H7 (cell line): Measurements from ENCODE around the gene SNRNP27. TPM values are rescaled to one million over a fixed set of nuclear protein-coding genes. Genes with fewer than 3 reads are reported as not detected.
"Not testable (repeated sequence)": the region's sequence is repeated elsewhere in the genome, so short reads cannot be mapped to it uniquely, and the experiment has no call there.

Experiments used
- DNase-seq: peaks from one replicate; pipeline ENCODE4 v3.0.0; 2012
- H3K27me3 ChIP-seq: 2 replicates; pipeline ENCODE4 v1.6.0; 2011; ENCODE audit warnings: mild to moderate bottlenecking, low read length; ENCODE audit not compliant: control insufficient read depth, insufficient read depth
- H3K36me3 ChIP-seq: replicated peaks from 2 replicates; pipeline ENCODE4 v1.5.1; 2011; ENCODE audit warnings: low read length; ENCODE audit not compliant: control insufficient read depth, insufficient read depth
- H3K4me3 ChIP-seq: 2 replicates; pipeline ENCODE4 v1.5.1; 2011; ENCODE audit warnings: low read depth, mild to moderate bottlenecking, control low read depth, low read length, moderate library complexity; ENCODE audit not compliant: insufficient read depth
- total RNA-seq: library from RNA; depleted of rRNA; stranded (reverse); fragments of >200 nt; shearing (Covaris generic); gene quantifications from 2 replicates; pipeline ENCODE4 v1.2.3, GENCODE V29; 2014; rRNA removed

SNRNP27 gene
- 41.9 and 50.4 TPM in 2 replicates for total RNA-seq

GRCh38 chr2:69893684-69894551 lies at the start of gene SNRNP27:
SNRNP27 (plus strand) TSS chr2:69893956; CDS start chr2:69893985, 29 bp downstream.
- peak within 1 kb of the TSS; percentile 59 for H3K4me3 ChIP-seq
- H3K27me3 ChIP-seq = no peaks in the 10 kb centered on the region
- DNase-seq = peak; percentile 76
- H3K36me3 ChIP-seq = peaks cover 4% of the 10 kb centered on the region

- DNase-seq = no peak
- Histone ChIP-seq H3K36me3 (peaks cover 6% of the 10 kb centered on the region), H3K27me3 (no peaks in the 10 kb centered on the region), H3K4me3 (no peak overlapping the region)
Measured at GRCh38 chr2:69843993-69844392, 49.8 kb upstream of the SNRNP27 start.

GRCh38 chr2:69844560-69844959 lies 49.2 kb upstream of the SNRNP27 start:
- no peak for DNase-seq
- H3K4me3 ChIP-seq = no peak overlapping the region
- no peaks in the 10 kb centered on the region for H3K27me3 ChIP-seq
- H3K36me3 ChIP-seq = peaks cover 8% of the 10 kb centered on the region

- Histone ChIP-seq H3K4me3 (no peak overlapping the region), H3K27me3 (no peaks in the 10 kb centered on the region), H3K36me3 (peaks cover 8% of the 10 kb centered on the region)
- DNase-seq = no peak
Measured at GRCh38 chr2:69846182-69847067, 47.3 kb upstream of the SNRNP27 start.

- Histone ChIP-seq H3K36me3 (peaks cover 11% of the 10 kb centered on the region), H3K4me3 (no peak overlapping the region), H3K27me3 (no peaks in the 10 kb centered on the region)
- DNase-seq = no peak
Measured at GRCh38 chr2:69847068-69847828, 46.5 kb upstream of the SNRNP27 start.

- DNase-seq = no peak
- peaks cover 11% of the 10 kb centered on the region for H3K36me3 ChIP-seq
- H3K27me3 ChIP-seq = no peaks in the 10 kb centered on the region
- no peak overlapping the region for H3K4me3 ChIP-seq
Measured at GRCh38 chr2:69848186-69848790, 45.5 kb upstream of the SNRNP27 start.

DNA sequence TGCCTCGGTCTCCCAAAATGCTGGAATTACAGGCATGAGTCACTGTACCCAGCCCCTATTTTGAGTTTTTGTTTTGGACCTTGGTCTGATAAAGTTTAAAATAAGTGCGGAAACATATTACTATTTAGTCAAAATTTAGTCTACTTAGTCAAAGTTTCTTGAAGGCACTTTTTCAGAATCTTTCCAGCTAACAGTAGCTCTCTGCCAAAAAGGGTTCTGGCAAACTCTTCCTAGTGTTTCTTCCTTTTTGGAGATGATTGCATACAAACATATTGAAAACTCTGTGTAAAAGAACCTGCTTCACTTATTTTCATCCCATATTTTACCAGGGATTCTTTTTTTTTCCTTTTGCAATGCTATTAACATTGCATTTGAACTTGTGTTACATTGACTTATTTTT lies 35.5 kb upstream of the SNRNP27 start:
- Histone ChIP-seq H3K4me3 (no peak overlapping the region), H3K27me3 (no peaks in the 10 kb centered on the region), H3K36me3 (peaks cover 2% of the 10 kb centered on the region)
- DNase-seq = no peak

DNA sequence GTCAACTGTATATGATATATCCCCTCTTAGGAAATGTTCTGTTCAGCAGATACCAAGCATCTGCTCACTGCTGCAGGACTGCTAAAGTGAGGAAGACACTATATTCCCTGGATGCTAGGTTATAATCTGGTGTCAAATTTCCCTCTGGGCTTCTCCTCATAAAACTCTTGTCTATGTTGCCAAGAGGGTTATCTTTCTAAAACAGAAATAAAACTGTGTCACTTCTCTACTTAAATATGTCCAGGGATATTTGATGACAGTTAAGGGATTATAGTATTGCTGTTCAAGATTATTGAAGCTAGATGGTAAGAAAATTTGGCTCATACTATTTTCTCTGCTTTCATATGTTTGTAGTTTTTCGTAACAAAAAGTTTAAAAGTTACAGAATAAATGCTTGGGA lies 30.5 kb upstream of the SNRNP27 start:
- Histone ChIP-seq H3K36me3 (peaks cover 7% of the 10 kb centered on the region), H3K27me3 (no peaks in the 10 kb centered on the region), H3K4me3 (no peak overlapping the region)
- no peak for DNase-seq

GRCh38 chr2:69888451-69888850 lies 5.3 kb upstream of the SNRNP27 start:
- no peaks in the 10 kb centered on the region for H3K27me3 ChIP-seq
- H3K36me3 ChIP-seq = no peaks in the 10 kb centered on the region
- no peak overlapping the region for H3K4me3 ChIP-seq
- no peak for DNase-seq

- no peak for DNase-seq
- H3K36me3 ChIP-seq = no peaks in the 10 kb centered on the region
- H3K4me3 ChIP-seq = no peak overlapping the region
- H3K27me3 ChIP-seq = no peaks in the 10 kb centered on the region
Measured at GRCh38 chr2:69889302-69889701, 4.5 kb upstream of the SNRNP27 start.

GRCh38 chr2:69890881-69891280 lies 2.9 kb upstream of the SNRNP27 start:
- Histone ChIP-seq H3K36me3 (no peaks in the 10 kb centered on the region; the same call in 1 of the 2 replicates), H3K27me3 (no peaks in the 10 kb centered on the region), H3K4me3 (no peak overlapping the region)
- DNase-seq = no peak

- H3K36me3 ChIP-seq, H3K27me3 ChIP-seq, H3K4me3 ChIP-seq, DNase-seq: not testable (repeated sequence)
Measured at GRCh38 chr2:69892838-69893424, 825 bp upstream of the SNRNP27 start.

GRCh38 chr2:69894737-69895136 lies 981 bp downstream of the SNRNP27 start:
- H3K36me3 ChIP-seq, DNase-seq: not testable (repeated sequence)
- H3K4me3 ChIP-seq = peak overlapping the region; percentile 59; the same call in 1 of the 2 replicates

More at GRCh38 chr2:69894737-69895136, 981 bp downstream of the SNRNP27 start:
- H3K27me3 ChIP-seq = not testable (repeated sequence)
